SK-N-SH (cell line): ENCODE measurements around the gene BGN. TPM values are rescaled to one million over a fixed set of nuclear protein-coding genes. Genes with fewer than 3 reads are reported as not detected.
A peak's percentile ranks its signal among the peaks of the same experiment; 100 is the strongest.

Experiments used
- CTCF ChIA-PET: fragments of 300-600, 350-600 bp; formaldehyde crosslinking; extraction: SDS; loops from one replicate; lab custom pipeline; 2021; lab: Yijun Ruan, JAX
- POLR2A ChIA-PET: fragments of 350-600 bp; sonication (Branson Sonifier 250); formaldehyde crosslinking; extraction: SDS; loops from one replicate; lab custom pipeline; 2020; ENCODE audit warnings: antibody characterized with exemption, inconsistent platforms; lab: Yijun Ruan, JAX
- DNase-seq: peaks from one replicate; pipeline ENCODE4 v3.0.0; 2012
- H2AFZ ChIP-seq: fragments of 200-600 bp; sonication (generic); 2 replicates; pipeline ENCODE4 v1.8.1; 2016; ENCODE audit warnings: antibody characterized with exemption, mild to moderate bottlenecking, low read depth
- H3F3A ChIP-seq: fragments of 200-600 bp; sonication (generic); replicated peaks from 2 replicates; pipeline ENCODE3; 2016; ENCODE audit warnings: antibody characterized with exemption, mild to moderate bottlenecking; ENCODE audit not compliant: insufficient read depth
- H3K27ac ChIP-seq, 2 experiments: fragments of 200-500 bp in 1 of 2; fragments of 200-600 bp in 1 of 2; sonication (Bioruptor generic) in 1 of 2; sonication (generic), shearing (Covaris generic) in 1 of 2; 2 replicates each; pipeline versions ENCODE4 v1.5.1 to v1.6.1; 2014 to 2016; ENCODE audit warnings: low read depth in 2 of 2, inconsistent platforms in 1 of 2, low read length in 1 of 2, mild to moderate bottlenecking in 1 of 2, mixed read lengths in 1 of 2
- H3K27me3 ChIP-seq: fragments of 200-600 bp; sonication (generic), shearing (Covaris generic); 2 replicates; pipeline ENCODE4 v1.6.1; 2016; ENCODE audit warnings: mixed run types; ENCODE audit not compliant: insufficient read depth
- H3K36me3 ChIP-seq, 2 experiments: fragments of 200-500 bp in 1 of 2; fragments of 200-600 bp in 1 of 2; sonication (Bioruptor generic) in 1 of 2; sonication (generic) in 1 of 2; replicated peaks in 1 of 2; 2 replicates each; pipeline versions ENCODE3 to v1.5.1; 2014 to 2016; ENCODE audit warnings: low read length in 1 of 2, mild to moderate bottlenecking in 1 of 2; ENCODE audit not compliant: insufficient read depth in 2 of 2, control insufficient read depth in 1 of 2
- H3K4me1 ChIP-seq, 2 experiments: fragments of 200-500 bp in 1 of 2; fragments of 200-600 bp in 1 of 2; sonication (Bioruptor generic) in 1 of 2; sonication (generic), shearing (Covaris generic) in 1 of 2; 2 replicates each; pipeline versions ENCODE4 v1.5.1 to v1.6.1; 2014 to 2016; ENCODE audit warnings: low read depth in 1 of 2, low read length in 1 of 2, mixed run types in 1 of 2; ENCODE audit not compliant: insufficient read depth in 2 of 2, control insufficient read depth in 1 of 2
- H3K4me2 ChIP-seq: fragments of 200-600 bp; sonication (generic), shearing (Covaris generic); 2 replicates; pipeline ENCODE4 v1.6.1; 2017; ENCODE audit warnings: mixed run types
- H3K4me3 ChIP-seq, 2 experiments: fragments of 200-500 bp in 1 of 2; fragments of 200-600 bp in 1 of 2; sonication (Bioruptor generic) in 1 of 2; sonication (generic), shearing (Covaris generic) in 1 of 2; 2 replicates each; pipeline versions ENCODE4 v1.5.1 to v1.8.1; 2014 to 2016; ENCODE audit warnings: low read depth in 2 of 2, inconsistent platforms in 1 of 2, low read length in 1 of 2, mild to moderate bottlenecking in 1 of 2, mixed read lengths in 1 of 2, moderate library complexity in 1 of 2
- H3K79me2 ChIP-seq: fragments of 200-600 bp; sonication (generic); 2 replicates; pipeline ENCODE4 v1.8.1; 2017; ENCODE audit warnings: mild to moderate bottlenecking; ENCODE audit not compliant: insufficient read depth
- H3K9ac ChIP-seq: fragments of 200-600 bp; sonication (generic); 2 replicates; pipeline ENCODE4 v1.6.1; 2017; ENCODE audit warnings: mixed run types
- H3K9me2 ChIP-seq: fragments of 200-600 bp; sonication (generic); 2 replicates; pipeline ENCODE4 v1.6.1; 2017; ENCODE audit warnings: mixed run types
- H3K9me3 ChIP-seq: fragments of 200-600 bp; sonication (generic); 2 replicates; pipeline ENCODE4 v1.6.1; 2017; ENCODE audit warnings: mixed run types, mild to moderate bottlenecking, moderate library complexity
- H4K20me1 ChIP-seq: fragments of 200-600 bp; sonication (generic); 2 replicates; pipeline ENCODE4 v1.6.1; 2017; ENCODE audit warnings: mild to moderate bottlenecking, mixed run types; ENCODE audit not compliant: insufficient read depth
- CTCF ChIP-seq: fragments of 200-600 bp; sonication (generic); IDR thresholded peaks from 2 replicates; pipeline ENCODE4 v1.6.1; 2017; ENCODE audit warnings: antibody characterized with exemption, mild to moderate bottlenecking, moderate library complexity
- EP300 ChIP-seq, 2 experiments: IDR thresholded peaks; 2 replicates each; pipeline versions ENCODE4 v1.4.0 to v1.6.1; 2012; ENCODE audit warnings: borderline replicate concordance in 1 of 2, low read depth in 1 of 2, low read length in 1 of 2
- FOSL2 ChIP-seq: IDR thresholded peaks from 2 replicates; pipeline ENCODE4 v1.4.0; 2012; ENCODE audit warnings: low read depth, mild to moderate bottlenecking, moderate library complexity, borderline replicate concordance
- GATA2 ChIP-seq: sonication (generic); formaldehyde crosslinking; IDR thresholded peaks from 2 replicates; pipeline ENCODE4 v1.5.0; 2020; ENCODE audit warnings: mild to moderate bottlenecking, missing genetic modification reagents
- SIN3A ChIP-seq: IDR thresholded peaks from 2 replicates; pipeline ENCODE4 v1.6.1; 2012; ENCODE audit warnings: low read depth, mild to moderate bottlenecking, low read length, moderate library complexity, borderline replicate concordance
- TAF1 ChIP-seq: IDR thresholded peaks from 2 replicates; pipeline ENCODE4 v1.6.1; 2012; ENCODE audit warnings: low read depth, mild to moderate bottlenecking, low read length, moderate library complexity, borderline replicate concordance
- TCF12 ChIP-seq: IDR thresholded peaks from 2 replicates; pipeline ENCODE4 v1.4.0; 2012
- YY1 ChIP-seq: IDR thresholded peaks from 2 replicates; pipeline ENCODE4 v1.4.0; 2012; ENCODE audit warnings: low read depth, mild to moderate bottlenecking
- ZBTB33 ChIP-seq: IDR thresholded peaks from 2 replicates; pipeline ENCODE4 v1.4.0; 2012; ENCODE audit warnings: low read depth, borderline replicate concordance
- WGBS: methylation state at CpG from one replicate; pipeline ENCODE4 v1.1.6; 2017; ENCODE audit warnings: low lambda C conversion rate; 5-methylcytosine and 5-hydroxymethylcytosine counted together
- polyA plus RNA-seq, 3 experiments: library from polyadenylated mRNA; depleted of rRNA; stranded (reverse); fragments of >200 nt; gene quantifications; 2 replicates each; pipeline ENCODE4 v1.2.3, GENCODE V29; 2012
- TF ChIP-seq, protein P1 (sequence below): IDR thresholded peaks from 2 replicates; pipeline ENCODE4 v1.6.1; 2012; ENCODE audit warnings: mild to moderate bottlenecking, low read depth, low read length, moderate library complexity

Gene BGN
- polyA plus RNA-seq, 1 of the 3 experiments (the other 2 are of a cell fraction): 28.9 TPM

DNA sequence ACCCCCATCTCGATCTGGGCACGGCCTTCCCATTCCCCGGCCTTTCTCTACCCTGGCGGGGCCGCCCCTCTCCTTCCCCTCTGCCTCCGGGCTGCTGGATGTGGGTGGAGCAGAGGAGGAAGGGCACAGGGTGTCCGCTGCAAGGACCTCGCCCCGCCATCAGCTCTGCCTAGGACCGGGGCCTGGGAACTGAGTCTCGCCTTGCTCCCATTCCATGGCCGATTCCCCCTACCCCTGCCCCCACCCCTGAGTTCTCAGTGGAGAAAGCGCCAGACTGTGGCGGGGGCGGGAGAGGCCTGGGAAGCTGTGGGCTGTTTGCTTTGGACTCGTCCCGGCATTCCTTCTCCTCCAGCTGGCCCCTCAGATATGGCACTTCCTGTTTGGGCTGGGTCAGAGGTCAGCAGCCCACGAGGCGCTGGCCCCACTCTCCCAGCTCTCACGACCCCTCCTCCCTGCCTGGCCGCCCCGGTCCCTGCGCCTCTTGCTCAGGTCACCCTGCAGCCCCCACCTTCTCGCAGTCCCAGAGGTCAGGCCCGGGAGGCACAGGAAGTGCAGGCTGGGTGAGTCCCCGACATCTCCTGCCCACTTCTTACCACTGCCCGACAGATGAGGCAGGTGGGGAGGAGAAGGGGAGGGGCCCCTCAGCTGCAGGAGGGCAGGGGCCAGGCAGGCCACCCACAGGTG is 6.4 kb upstream of the BGN start:
- no peaks in the 10 kb centered on the region for H3K9me3 ChIP-seq
- no peak overlapping the region for H3K4me3 ChIP-seq
- WGBS: 52% methylated on average over 10 of the region's 27 CpGs
- ChIA-PET POLR2A (no interaction called here), CTCF (interaction anchor here (0.9 kb wide), 1 partner anchor 19 kb away, joined by 3 read pairs; no protein-coding TSS in a partner anchor)
- no peaks in the 10 kb centered on the region for H3K27me3 ChIP-seq
- H4K20me1 ChIP-seq: no peaks in the 10 kb centered on the region
- H3K4me2 ChIP-seq: peak overlapping the region; percentile 28; the same call in 1 of the 2 replicates
- H3K79me2 ChIP-seq: no peaks in the 10 kb centered on the region
- H3K4me1 ChIP-seq: peaks cover 8 to 69% of the 10 kb centered on the region in 2 experiments; a peak in 2 of 4 replicates
- peaks cover 5% of the 10 kb centered on the region for H3F3A ChIP-seq
- no peaks in the 10 kb centered on the region for H3K9me2 ChIP-seq
- H3K36me3 ChIP-seq: no peaks in the 10 kb centered on the region
- DNase-seq: no peak
- no peak overlapping the region for H3K9ac ChIP-seq
- peak overlapping the region in 1 of 2 experiments; percentile 44; a peak in 2 of 4 replicates for H3K27ac ChIP-seq
- peak overlapping the region; percentile 57; the same call in 1 of the 2 replicates for H2AFZ ChIP-seq
- TF ChIP-seq GATA2 (CRISPR knock-in tag): no peak
- no peak for TF ChIP-seq FOSL2
- no peak for TF ChIP-seq EP300 (IDR thresholded peaks at IDR 0.05; ENCODE audit: borderline replicate concordance in 1 of 2, low read depth in 1 of 2, low read length in 1 of 2)
- TF ChIP-seq SIN3A: no peak
- TF ChIP-seq, protein P1, sequence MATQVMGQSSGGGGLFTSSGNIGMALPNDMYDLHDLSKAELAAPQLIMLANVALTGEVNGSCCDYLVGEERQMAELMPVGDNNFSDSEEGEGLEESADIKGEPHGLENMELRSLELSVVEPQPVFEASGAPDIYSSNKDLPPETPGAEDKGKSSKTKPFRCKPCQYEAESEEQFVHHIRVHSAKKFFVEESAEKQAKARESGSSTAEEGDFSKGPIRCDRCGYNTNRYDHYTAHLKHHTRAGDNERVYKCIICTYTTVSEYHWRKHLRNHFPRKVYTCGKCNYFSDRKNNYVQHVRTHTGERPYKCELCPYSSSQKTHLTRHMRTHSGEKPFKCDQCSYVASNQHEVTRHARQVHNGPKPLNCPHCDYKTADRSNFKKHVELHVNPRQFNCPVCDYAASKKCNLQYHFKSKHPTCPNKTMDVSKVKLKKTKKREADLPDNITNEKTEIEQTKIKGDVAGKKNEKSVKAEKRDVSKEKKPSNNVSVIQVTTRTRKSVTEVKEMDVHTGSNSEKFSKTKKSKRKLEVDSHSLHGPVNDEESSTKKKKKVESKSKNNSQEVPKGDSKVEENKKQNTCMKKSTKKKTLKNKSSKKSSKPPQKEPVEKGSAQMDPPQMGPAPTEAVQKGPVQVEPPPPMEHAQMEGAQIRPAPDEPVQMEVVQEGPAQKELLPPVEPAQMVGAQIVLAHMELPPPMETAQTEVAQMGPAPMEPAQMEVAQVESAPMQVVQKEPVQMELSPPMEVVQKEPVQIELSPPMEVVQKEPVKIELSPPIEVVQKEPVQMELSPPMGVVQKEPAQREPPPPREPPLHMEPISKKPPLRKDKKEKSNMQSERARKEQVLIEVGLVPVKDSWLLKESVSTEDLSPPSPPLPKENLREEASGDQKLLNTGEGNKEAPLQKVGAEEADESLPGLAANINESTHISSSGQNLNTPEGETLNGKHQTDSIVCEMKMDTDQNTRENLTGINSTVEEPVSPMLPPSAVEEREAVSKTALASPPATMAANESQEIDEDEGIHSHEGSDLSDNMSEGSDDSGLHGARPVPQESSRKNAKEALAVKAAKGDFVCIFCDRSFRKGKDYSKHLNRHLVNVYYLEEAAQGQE: no peak
- TF ChIP-seq YY1: no peak
- TF ChIP-seq TAF1: no peak
- TF ChIP-seq, all 33 proteins: peak for 0

DNA sequence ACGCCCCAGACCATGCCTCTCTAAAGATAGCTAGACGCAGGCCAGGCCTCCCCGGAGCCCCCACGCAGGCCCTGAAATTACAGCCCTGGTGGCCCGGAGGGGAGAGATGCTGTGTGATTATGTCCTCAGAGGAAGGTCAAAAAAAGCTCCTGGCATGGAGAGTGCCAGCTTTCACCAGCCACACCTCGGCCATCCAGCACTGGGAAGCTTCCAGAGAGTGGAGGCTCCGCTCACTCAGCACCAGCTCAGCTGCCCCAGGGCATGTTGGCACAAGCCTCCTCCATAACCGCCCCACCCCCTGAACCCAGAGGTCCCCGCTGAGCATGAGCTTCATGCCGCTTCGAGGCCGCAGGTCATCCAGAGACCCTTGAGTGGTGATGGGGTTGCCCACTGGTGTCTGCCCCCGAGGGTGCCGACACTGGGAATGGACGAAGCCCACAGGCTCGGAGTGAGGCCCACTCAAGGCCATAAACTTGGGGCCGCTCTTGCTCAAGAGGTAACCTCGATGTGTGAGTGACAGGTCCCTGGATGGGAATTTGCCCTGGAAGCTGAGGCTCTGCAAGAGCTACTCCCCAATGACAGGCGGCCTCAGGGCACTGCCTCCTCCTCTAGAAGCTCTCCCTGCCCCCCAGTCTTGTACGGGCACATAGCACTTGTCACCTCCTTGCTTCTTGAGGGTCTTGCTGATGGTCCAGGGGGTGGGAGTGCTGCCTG is 4.4 kb upstream of the BGN start:
- Histone ChIP-seq H3K36me3 (no peaks in the 10 kb centered on the region), H3K9me2 (no peaks in the 10 kb centered on the region), H3K27ac (peak overlapping the region in 1 of 2 experiments; percentile 53; a peak in 2 of 4 replicates), H3K9me3 (no peaks in the 10 kb centered on the region), H3F3A (peaks cover 5% of the 10 kb centered on the region), H2AFZ (no peak overlapping the region), H3K4me2 (no peak overlapping the region), H3K9ac (no peak overlapping the region), H3K79me2 (no peaks in the 10 kb centered on the region), H4K20me1 (no peaks in the 10 kb centered on the region), H3K27me3 (no peaks in the 10 kb centered on the region), H3K4me3 (no peak overlapping the region), H3K4me1 (peaks cover 8 to 70% of the 10 kb centered on the region in 2 experiments; a peak in 2 of 4 replicates)
- no peak for TF ChIP-seq ZBTB33
- TF ChIP-seq GATA2 (CRISPR knock-in tag): 0 out of 2 replicates have a peak, but pooled peaks have one; percentile 16
- no peak for TF ChIP-seq CTCF
- no peak for TF ChIP-seq TCF12
- peak in 1 of 2 experiments; percentile 15; a peak in 1 of 4 replicates for TF ChIP-seq EP300 (IDR thresholded peaks at IDR 0.05; ENCODE audit: borderline replicate concordance in 1 of 2, low read depth in 1 of 2, low read length in 1 of 2)
- ChIA-PET CTCF (interaction anchor here (1.5 to 7.0 kb wide), 5 partner anchors 10 to 30 kb away, joined by 3 to 70 read pairs (median 13); partner anchors contain the start of gene HAUS7), POLR2A (interaction anchor here (0.6 to 2.4 kb wide), 5 partner anchors 10 to 47 kb away, joined by 3 to 13 read pairs (median 4); no protein-coding TSS in a partner anchor)
- WGBS: 79% methylated on average over 10 of the region's 20 CpGs
- peak; percentile 64 for DNase-seq
